LNCaP clone FGC (cell line): Measurements from ENCODE around the gene PLVAP.
A peak's percentile ranks its signal among the peaks of the same experiment; 100 is the strongest.

Experiments used
- DNase-seq: peaks from one replicate; pipeline ENCODE4 v3.0.0-alpha.2; 2011; ENCODE audit warnings: low read depth
- H3K4me3 ChIP-seq: 2 replicates; pipeline ENCODE4 v1.5.1; 2011; ENCODE audit warnings: mild to moderate bottlenecking, low read depth, low read length, control low read depth
- CTCF ChIP-seq: IDR thresholded peaks from 2 replicates; pipeline ENCODE4 v1.5.1; 2012; ENCODE audit warnings: mild to moderate bottlenecking; ENCODE audit not compliant: control insufficient read depth, insufficient read depth; ENCODE audit errors: extremely low read depth

Gene PLVAP

GRCh38 chr19:17338433-17339078 lies 38.6 kb downstream of the PLVAP start:
- peak overlapping the region; percentile 77 for H3K4me3 ChIP-seq
- DNase-seq, result no peak
- no peak for TF ChIP-seq CTCF

GRCh38 chr19:17337675-17338432 lies 39.3 kb downstream of the PLVAP start:
- H3K4me3 ChIP-seq, result peak overlapping the region; percentile 77
- no peak for TF ChIP-seq CTCF
- DNase-seq, result no peak

- DNase-seq, result peak; percentile 98
- H3K4me3 ChIP-seq, result peak within 1 kb of the TSS; percentile 77
- no peak for TF ChIP-seq CTCF
Observed at GRCh38 chr19:17336872-17337674, 40.1 kb downstream of the PLVAP start, which contains the start of gene GTPBP3. GTPBP3 (plus strand) TSS chr19:17337553; CDS start chr19:17337612, 59 bp downstream.

GRCh38 chr19:17335575-17335974 lies 41.6 kb downstream of the PLVAP start:
- TF ChIP-seq CTCF, result no peak
- no peak for DNase-seq
- H3K4me3 ChIP-seq, result peak overlapping the region; percentile 75

GRCh38 chr19:17334414-17335409 lies 42.4 kb downstream of the PLVAP start, which contains the start of gene ANO8:
ANO8 (minus strand) TSS chr19:17334855; CDS start chr19:17334670, 185 bp downstream.
- DNase-seq, result peak; percentile 96
- no peak for TF ChIP-seq CTCF
- H3K4me3 ChIP-seq, result peak within 1 kb of the TSS; percentile 75
